NT2/D1 (cell line): ENCODE results near the gene A2ML1.

Experiments used
- SUZ12 ChIP-seq: IDR thresholded peaks from 2 replicates; pipeline ENCODE4 v1.6.1; 2011; ENCODE audit not compliant: insufficient read length, insufficient read depth; ENCODE audit errors: extremely low read depth
- ZNF274 ChIP-seq: IDR thresholded peaks from 2 replicates; pipeline ENCODE4 v1.6.1; 2011; ENCODE audit warnings: mild to moderate bottlenecking, low read depth, low read length

DNA sequence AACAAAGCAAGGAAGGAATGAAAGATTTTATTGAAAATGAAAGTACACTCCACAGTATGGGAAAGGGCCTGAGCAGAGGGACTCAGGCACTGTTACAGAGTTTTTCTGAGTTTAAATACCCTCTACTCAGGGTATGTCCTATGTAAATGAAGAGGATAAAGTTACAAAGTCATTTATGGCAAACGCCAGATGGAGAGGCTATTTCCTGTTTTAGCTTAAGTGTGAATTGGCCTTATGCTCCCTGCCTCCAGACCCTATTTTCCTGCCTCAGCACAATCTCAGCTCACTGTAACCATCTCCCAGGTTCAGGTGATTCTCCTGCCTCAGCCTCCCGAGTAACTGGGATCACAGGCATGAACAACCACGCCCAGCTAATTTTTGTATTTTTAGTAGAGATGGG is 85.1 kb downstream of the A2ML1 start:
- no peak for TF ChIP-seq SUZ12
- TF ChIP-seq ZNF274, result no peak
